Measurements from ENCODE around the gene PATJ. TPM values are rescaled to one million over a fixed set of nuclear protein-coding genes. Genes with fewer than 3 reads are reported as not detected.

The PATJ gene
- polyA plus RNA-seq, 1 of the 3 experiments (the other 2 are of a cell fraction) = 3.0 TPM

DNA sequence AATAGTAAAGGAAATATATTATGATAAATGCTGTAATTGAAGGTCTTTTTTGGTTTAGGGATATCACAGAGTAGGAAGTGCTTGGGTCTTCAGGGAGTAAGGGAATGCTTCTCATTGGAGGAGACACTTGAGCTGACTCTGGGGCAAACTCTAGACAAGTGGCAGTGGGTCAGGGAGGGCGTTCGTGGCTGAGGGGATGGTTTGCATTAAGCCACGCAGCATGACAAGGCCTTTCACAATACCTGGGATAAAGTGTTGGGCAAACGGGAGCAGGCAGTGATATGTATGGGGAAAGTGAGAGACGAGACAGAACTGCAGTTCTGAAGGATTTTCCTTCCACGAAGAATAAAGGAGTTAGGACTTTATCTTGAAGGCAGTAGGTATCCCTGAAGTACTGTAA is 109.0 kb downstream of the PATJ start:
- Histone ChIP-seq H2AFZ (ENCODE audit: low read depth) (no peak overlapping the region), H3K27ac (ENCODE audit: low read depth in 2 of 2, low read length in 1 of 2) (no peak overlapping the region), H3K79me2 (ENCODE audit: insufficient read depth) (no peaks in the 10 kb centered on the region), H3K4me3 (ENCODE audit: low read depth in 2 of 2, low read length in 1 of 2) (no peak overlapping the region), H3K9me2 (no peaks in the 10 kb centered on the region), H3K4me1 (ENCODE audit: control insufficient read depth in 1 of 2, insufficient read depth in 2 of 2, low read depth in 1 of 2, low read length in 1 of 2) (peaks cover 0 to 17% of the 10 kb centered on the region in 2 experiments; a peak in 2 of 4 replicates), H4K20me1 (ENCODE audit: insufficient read depth) (no peaks in the 10 kb centered on the region), H3K9ac (no peak overlapping the region), H3K9me3 (no peaks in the 10 kb centered on the region), H3F3A (replicated peaks; ENCODE audit: insufficient read depth) (peaks cover 16% of the 10 kb centered on the region), H3K4me2 (no peak overlapping the region), H3K36me3 (replicated peaks in 1 of 2; ENCODE audit: control insufficient read depth in 1 of 2, insufficient read depth in 2 of 2, low read length in 1 of 2) (peaks cover 0 to 3% of the 10 kb centered on the region in 2 experiments), H3K27me3 (ENCODE audit: insufficient read depth) (no peaks in the 10 kb centered on the region)
- CTCF ChIA-PET = interaction anchor here (0.5 to 2.7 kb wide), 16 partner anchors 101 to 1904 kb away, joined by 3 to 20 read pairs (median 3); partner anchors contain the start of gene TM2D1
- POLR2A ChIA-PET = no interaction called here
- no peak for TF ChIP-seq NRF1 (IDR thresholded peaks at IDR 0.05; ENCODE audit: low read depth, low read length)
- TF ChIP-seq YY1 (IDR thresholded peaks at IDR 0.05; ENCODE audit: low read depth) = no peak
- no peak for TF ChIP-seq RAD21 (IDR thresholded peaks at IDR 0.05; ENCODE audit: low read length)
- TF ChIP-seq SMC3 (IDR thresholded peaks at IDR 0.05; ENCODE audit: low read depth, low read length) = no peak
- TF ChIP-seq CHD2 (IDR thresholded peaks at IDR 0.05; ENCODE audit: low read length, partially characterized antibody) = no peak
- TF ChIP-seq USF1 (IDR thresholded peaks at IDR 0.05; ENCODE audit: borderline replicate concordance, low read depth) = no peak
- TF ChIP-seq, protein P1, sequence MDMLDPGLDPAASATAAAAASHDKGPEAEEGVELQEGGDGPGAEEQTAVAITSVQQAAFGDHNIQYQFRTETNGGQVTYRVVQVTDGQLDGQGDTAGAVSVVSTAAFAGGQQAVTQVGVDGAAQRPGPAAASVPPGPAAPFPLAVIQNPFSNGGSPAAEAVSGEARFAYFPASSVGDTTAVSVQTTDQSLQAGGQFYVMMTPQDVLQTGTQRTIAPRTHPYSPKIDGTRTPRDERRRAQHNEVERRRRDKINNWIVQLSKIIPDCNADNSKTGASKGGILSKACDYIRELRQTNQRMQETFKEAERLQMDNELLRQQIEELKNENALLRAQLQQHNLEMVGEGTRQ (IDR thresholded peaks at IDR 0.05; ENCODE audit: borderline replicate concordance, low read depth, low read length) = no peak
- TF ChIP-seq TAF1 (IDR thresholded peaks at IDR 0.05; ENCODE audit: borderline replicate concordance, low read depth, low read length) = no peak
- no peak for TF ChIP-seq GABPA (IDR thresholded peaks at IDR 0.05; ENCODE audit: low read depth)
- TF ChIP-seq JUND (IDR thresholded peaks at IDR 0.05) = no peak
- TF ChIP-seq RFX5 (IDR thresholded peaks at IDR 0.05; ENCODE audit: low read length) = no peak
- TF ChIP-seq TEAD4 (IDR thresholded peaks at IDR 0.05; ENCODE audit: borderline replicate concordance, insufficient read depth) = no peak
- no peak for TF ChIP-seq POLR2AphosphoS5 (IDR thresholded peaks at IDR 0.05; ENCODE audit: low read depth, low read length)
- no peak for DNase-seq
- WGBS (ENCODE audit: low lambda C conversion rate) = 81% methylated on average over 6 of the region's 6 CpGs

GRCh38 chr1:61851849-61852669 is 109.8 kb downstream of the PATJ start:
- H3K79me2 ChIP-seq (ENCODE audit: insufficient read depth) = no peaks in the 10 kb centered on the region
- H3K27me3 ChIP-seq (ENCODE audit: insufficient read depth) = no peaks in the 10 kb centered on the region
- peak; percentile 36 for DNase-seq
- no peak overlapping the region for H2AFZ ChIP-seq (ENCODE audit: low read depth)
- no peak overlapping the region for H3K4me2 ChIP-seq
- no peaks in the 10 kb centered on the region for H3K9me2 ChIP-seq
- TF ChIP-seq, protein P2, sequence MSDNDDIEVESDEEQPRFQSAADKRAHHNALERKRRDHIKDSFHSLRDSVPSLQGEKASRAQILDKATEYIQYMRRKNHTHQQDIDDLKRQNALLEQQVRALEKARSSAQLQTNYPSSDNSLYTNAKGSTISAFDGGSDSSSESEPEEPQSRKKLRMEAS (IDR thresholded peaks at IDR 0.05; ENCODE audit: low read depth) = no peak
- TF ChIP-seq RAD21 (IDR thresholded peaks at IDR 0.05; ENCODE audit: low read length) (peak; percentile 93), SMC3 (IDR thresholded peaks at IDR 0.05; ENCODE audit: low read depth, low read length) (peak; percentile 53), RFX5 (IDR thresholded peaks at IDR 0.05; ENCODE audit: low read length) (no peak), CTCF (IDR thresholded peaks at IDR 0.05) (peak; percentile 91)
- H3K4me3 ChIP-seq (ENCODE audit: low read depth in 2 of 2, low read length in 1 of 2) = no peak overlapping the region; a peak in 1 of 4 replicates
- CTCF ChIA-PET = interaction anchor here (0.6 to 2.7 kb wide), 19 partner anchors 10 to 1905 kb away, joined by 3 to 20 read pairs (median 3); partner anchors contain the start of gene TM2D1
- H4K20me1 ChIP-seq (ENCODE audit: insufficient read depth) = no peaks in the 10 kb centered on the region
- POLR2A ChIA-PET = no interaction called here
- peaks cover 0 to 4% of the 10 kb centered on the region in 2 experiments for H3K36me3 ChIP-seq (replicated peaks in 1 of 2; ENCODE audit: control insufficient read depth in 1 of 2, insufficient read depth in 2 of 2, low read length in 1 of 2)
- no peaks in the 10 kb centered on the region for H3K9me3 ChIP-seq
- 61% methylated on average over 6 of the region's 6 CpGs for WGBS (ENCODE audit: low lambda C conversion rate)
- H3F3A ChIP-seq (replicated peaks; ENCODE audit: insufficient read depth) = peaks cover 10% of the 10 kb centered on the region
- no peak overlapping the region for H3K27ac ChIP-seq (ENCODE audit: low read depth in 2 of 2, low read length in 1 of 2)
- peaks cover 0 to 13% of the 10 kb centered on the region in 2 experiments; a peak in 2 of 4 replicates for H3K4me1 ChIP-seq (ENCODE audit: control insufficient read depth in 1 of 2, insufficient read depth in 2 of 2, low read depth in 1 of 2, low read length in 1 of 2)
- no peak overlapping the region for H3K9ac ChIP-seq

Measured in SK-N-SH (cell line).